ENCODE measurements around the gene LSM8. TPM values are rescaled to one million over a fixed set of nuclear protein-coding genes. Genes with fewer than 3 reads are reported as not detected.

The LSM8 gene
- total and polyA plus RNA-seq, 2 donors (not counting 1 experiment from before 2014, with no cell fraction given): 64.3 to 65.2 TPM

Other genes starting within 250 kb of the LSM8 start
- gene ANKRD7, start 40.5 kb downstream of the LSM8 start, total RNA-seq: 0.61 TPM in 1 of 2 replicates, not detected in the other
- not detected in 2 replicates for gene ANKRD7, start 40.5 kb downstream of the LSM8 start, polyA plus RNA-seq